Measurements from ENCODE around the gene GAGE12C. TPM values are rescaled to one million over a fixed set of nuclear protein-coding genes. Genes with fewer than 3 reads are reported as not detected.
"Not testable (repeated sequence)": the region's sequence is repeated elsewhere in the genome, so short reads cannot be mapped to it uniquely, and the experiment has no call there.

The GAGE12C gene, protein sequence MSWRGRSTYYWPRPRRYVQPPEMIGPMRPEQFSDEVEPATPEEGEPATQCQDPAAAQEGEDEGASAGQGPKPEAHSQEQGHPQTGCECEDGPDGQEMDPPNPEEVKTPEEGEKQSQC
- total RNA-seq, result not detected
- not detected for polyA plus RNA-seq
- long read RNA-seq, donor 1, result 0 reads
- long read RNA-seq, donor 2, result 0 reads
- long read RNA-seq, donor 3, result 0 reads
- long read RNA-seq, donor 4, result 0 reads
- long read RNA-seq, donor 5, result 0 reads

DNA sequence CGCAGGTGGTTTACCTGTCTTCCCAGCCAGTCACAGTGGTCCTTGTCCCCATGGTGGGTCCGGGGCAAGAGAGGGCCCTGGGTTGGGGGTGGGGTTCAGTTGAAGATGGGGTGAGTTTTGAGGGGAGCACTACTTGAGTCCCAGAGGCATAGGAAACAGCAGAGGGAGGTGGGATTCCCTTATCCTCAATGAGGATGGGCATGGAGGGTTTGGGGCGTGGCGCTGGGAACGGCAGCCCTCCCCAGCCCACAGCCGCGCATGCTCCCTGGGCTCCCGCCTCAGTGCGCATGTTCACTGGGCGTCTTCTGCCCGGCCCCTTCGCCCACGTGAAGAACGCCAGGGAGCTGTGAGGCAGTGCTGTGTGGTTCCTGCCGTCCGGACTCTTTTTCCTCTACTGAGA is at the start of gene GAGE12C:
TSS of gene GAGE12C (plus strand) at position 301 of the 400 bp plus-strand sequence. CDS start 1,155 bp downstream, outside the sequence.
- ATAC-seq (ENCODE audit: insufficient read depth, low FRiP score), result not testable (repeated sequence)

DNA sequence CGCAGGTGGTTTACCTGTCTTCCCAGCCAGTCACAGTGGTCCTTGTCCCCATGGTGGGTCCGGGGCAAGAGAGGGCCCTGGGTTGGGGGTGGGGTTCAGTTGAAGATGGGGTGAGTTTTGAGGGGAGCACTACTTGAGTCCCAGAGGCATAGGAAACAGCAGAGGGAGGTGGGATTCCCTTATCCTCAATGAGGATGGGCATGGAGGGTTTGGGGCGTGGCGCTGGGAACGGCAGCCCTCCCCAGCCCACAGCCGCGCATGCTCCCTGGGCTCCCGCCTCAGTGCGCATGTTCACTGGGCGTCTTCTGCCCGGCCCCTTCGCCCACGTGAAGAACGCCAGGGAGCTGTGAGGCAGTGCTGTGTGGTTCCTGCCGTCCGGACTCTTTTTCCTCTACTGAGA is 9.5 kb downstream of the GAGE12C start, which contains the start of gene GAGE12D:
TSS of gene GAGE12D (plus strand) at position 301 of the 400 bp plus-strand sequence. CDS start 1,155 bp downstream, outside the sequence.
- WGBS, 2 donors, result no CpG with 5 or more reads among the region's 16 CpGs

More for the DNA sequence above, at the start of gene GAGE12C:
- DNase-seq; H3K9ac ChIP-seq (ENCODE audit: insufficient read depth in 1 of 2, low read length in 2 of 2); H3K4me3 ChIP-seq; H3K36me3 ChIP-seq (ENCODE audit: control insufficient read depth in 4 of 4, insufficient read depth in 4 of 4, low read length in 4 of 4); H3K27ac ChIP-seq (ENCODE audit: low read depth in 1 of 2, low read length in 1 of 2); H3K4me1 ChIP-seq (ENCODE audit: control insufficient read depth in 5 of 5, insufficient read depth in 5 of 5, low read length in 5 of 5); H3K27me3 ChIP-seq (ENCODE audit: control insufficient read depth in 3 of 3, insufficient read depth in 3 of 3, low read length in 2 of 3); H3K9me3 ChIP-seq (ENCODE audit: control insufficient read depth in 4 of 4, insufficient read depth in 3 of 4, low read length in 3 of 4): not testable (repeated sequence)
- WGBS, 2 donors, result no CpG with 5 or more reads among the region's 16 CpGs

DNA sequence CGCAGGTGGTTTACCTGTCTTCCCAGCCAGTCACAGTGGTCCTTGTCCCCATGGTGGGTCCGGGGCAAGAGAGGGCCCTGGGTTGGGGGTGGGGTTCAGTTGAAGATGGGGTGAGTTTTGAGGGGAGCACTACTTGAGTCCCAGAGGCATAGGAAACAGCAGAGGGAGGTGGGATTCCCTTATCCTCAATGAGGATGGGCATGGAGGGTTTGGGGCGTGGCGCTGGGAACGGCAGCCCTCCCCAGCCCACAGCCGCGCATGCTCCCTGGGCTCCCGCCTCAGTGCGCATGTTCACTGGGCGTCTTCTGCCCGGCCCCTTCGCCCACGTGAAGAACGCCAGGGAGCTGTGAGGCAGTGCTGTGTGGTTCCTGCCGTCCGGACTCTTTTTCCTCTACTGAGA is 19.0 kb downstream of the GAGE12C start, which contains the start of gene GAGE12E:
TSS of gene GAGE12E (plus strand) at position 301 of the 400 bp plus-strand sequence. CDS start 1,155 bp downstream, outside the sequence.
- not testable (repeated sequence) for H3K27me3 ChIP-seq (ENCODE audit: control insufficient read depth in 3 of 3, insufficient read depth in 3 of 3, low read length in 2 of 3); ATAC-seq (ENCODE audit: insufficient read depth, low FRiP score); H3K4me3 ChIP-seq; H3K27ac ChIP-seq (ENCODE audit: low read depth in 1 of 2, low read length in 1 of 2); H3K9ac ChIP-seq (ENCODE audit: insufficient read depth in 1 of 2, low read length in 2 of 2); H3K36me3 ChIP-seq (ENCODE audit: control insufficient read depth in 4 of 4, insufficient read depth in 4 of 4, low read length in 4 of 4); H3K9me3 ChIP-seq (ENCODE audit: control insufficient read depth in 4 of 4, insufficient read depth in 3 of 4, low read length in 3 of 4); DNase-seq; H3K4me1 ChIP-seq (ENCODE audit: control insufficient read depth in 5 of 5, insufficient read depth in 5 of 5, low read length in 5 of 5)
- WGBS, 2 donors, result no CpG with 5 or more reads among the region's 16 CpGs

More for the DNA sequence above, 9.5 kb downstream of the GAGE12C start, which contains the start of gene GAGE12D:
- not testable (repeated sequence) for H3K36me3 ChIP-seq (ENCODE audit: control insufficient read depth in 4 of 4, insufficient read depth in 4 of 4, low read length in 4 of 4); H3K4me3 ChIP-seq; DNase-seq; H3K9me3 ChIP-seq (ENCODE audit: control insufficient read depth in 4 of 4, insufficient read depth in 3 of 4, low read length in 3 of 4); H3K9ac ChIP-seq (ENCODE audit: insufficient read depth in 1 of 2, low read length in 2 of 2); H3K27me3 ChIP-seq (ENCODE audit: control insufficient read depth in 3 of 3, insufficient read depth in 3 of 3, low read length in 2 of 3); H3K27ac ChIP-seq (ENCODE audit: low read depth in 1 of 2, low read length in 1 of 2); ATAC-seq (ENCODE audit: insufficient read depth, low FRiP score); H3K4me1 ChIP-seq (ENCODE audit: control insufficient read depth in 5 of 5, insufficient read depth in 5 of 5, low read length in 5 of 5)

DNA sequence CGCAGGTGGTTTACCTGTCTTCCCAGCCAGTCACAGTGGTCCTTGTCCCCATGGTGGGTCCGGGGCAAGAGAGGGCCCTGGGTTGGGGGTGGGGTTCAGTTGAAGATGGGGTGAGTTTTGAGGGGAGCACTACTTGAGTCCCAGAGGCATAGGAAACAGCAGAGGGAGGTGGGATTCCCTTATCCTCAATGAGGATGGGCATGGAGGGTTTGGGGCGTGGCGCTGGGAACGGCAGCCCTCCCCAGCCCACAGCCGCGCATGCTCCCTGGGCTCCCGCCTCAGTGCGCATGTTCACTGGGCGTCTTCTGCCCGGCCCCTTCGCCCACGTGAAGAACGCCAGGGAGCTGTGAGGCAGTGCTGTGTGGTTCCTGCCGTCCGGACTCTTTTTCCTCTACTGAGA is 28.6 kb downstream of the GAGE12C start, which contains the start of gene GAGE12F:
TSS of gene GAGE12F (plus strand) at position 301 of the 400 bp plus-strand sequence. CDS start 1,155 bp downstream, outside the sequence.
- not testable (repeated sequence) for ATAC-seq (ENCODE audit: insufficient read depth, low FRiP score); H3K36me3 ChIP-seq (ENCODE audit: control insufficient read depth in 4 of 4, insufficient read depth in 4 of 4, low read length in 4 of 4); H3K9me3 ChIP-seq (ENCODE audit: control insufficient read depth in 4 of 4, insufficient read depth in 3 of 4, low read length in 3 of 4); H3K27me3 ChIP-seq (ENCODE audit: control insufficient read depth in 3 of 3, insufficient read depth in 3 of 3, low read length in 2 of 3); H3K4me3 ChIP-seq; H3K27ac ChIP-seq (ENCODE audit: low read depth in 1 of 2, low read length in 1 of 2); DNase-seq; H3K9ac ChIP-seq (ENCODE audit: insufficient read depth in 1 of 2, low read length in 2 of 2); H3K4me1 ChIP-seq (ENCODE audit: control insufficient read depth in 5 of 5, insufficient read depth in 5 of 5, low read length in 5 of 5)
- WGBS, 2 donors, result no CpG with 5 or more reads among the region's 16 CpGs

DNA sequence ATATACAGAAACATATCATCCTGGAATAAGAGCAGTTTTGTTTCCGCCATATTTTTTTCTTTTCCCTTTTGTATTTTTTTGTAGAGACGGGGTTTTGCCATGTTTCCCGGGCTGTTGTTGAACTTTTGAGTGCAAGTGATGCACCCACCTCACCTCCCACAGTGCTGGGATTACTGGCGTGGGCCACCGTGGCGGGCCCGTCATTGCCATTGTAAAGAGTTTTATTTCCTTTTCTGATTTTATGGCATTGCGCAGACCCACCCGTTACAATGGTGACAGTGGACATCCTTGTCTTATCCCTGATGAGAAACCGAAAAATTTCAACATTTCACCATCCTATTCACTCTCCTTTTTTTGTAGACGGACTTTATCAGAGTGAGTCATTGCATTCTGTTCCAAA is 36.8 kb downstream of the GAGE12C start:
- not testable (repeated sequence) for H3K9ac ChIP-seq (ENCODE audit: insufficient read depth in 1 of 2, low read length in 2 of 2); H3K4me3 ChIP-seq; ATAC-seq (ENCODE audit: insufficient read depth, low FRiP score); H3K27me3 ChIP-seq (ENCODE audit: control insufficient read depth in 3 of 3, insufficient read depth in 3 of 3, low read length in 2 of 3); H3K36me3 ChIP-seq (ENCODE audit: control insufficient read depth in 4 of 4, insufficient read depth in 4 of 4, low read length in 4 of 4); H3K27ac ChIP-seq (ENCODE audit: low read depth in 1 of 2, low read length in 1 of 2); H3K4me1 ChIP-seq (ENCODE audit: control insufficient read depth in 5 of 5, insufficient read depth in 5 of 5, low read length in 5 of 5); H3K9me3 ChIP-seq (ENCODE audit: control insufficient read depth in 4 of 4, insufficient read depth in 3 of 4, low read length in 3 of 4); DNase-seq
- WGBS, 2 donors, result no CpG with 5 or more reads among the region's 11 CpGs

DNA sequence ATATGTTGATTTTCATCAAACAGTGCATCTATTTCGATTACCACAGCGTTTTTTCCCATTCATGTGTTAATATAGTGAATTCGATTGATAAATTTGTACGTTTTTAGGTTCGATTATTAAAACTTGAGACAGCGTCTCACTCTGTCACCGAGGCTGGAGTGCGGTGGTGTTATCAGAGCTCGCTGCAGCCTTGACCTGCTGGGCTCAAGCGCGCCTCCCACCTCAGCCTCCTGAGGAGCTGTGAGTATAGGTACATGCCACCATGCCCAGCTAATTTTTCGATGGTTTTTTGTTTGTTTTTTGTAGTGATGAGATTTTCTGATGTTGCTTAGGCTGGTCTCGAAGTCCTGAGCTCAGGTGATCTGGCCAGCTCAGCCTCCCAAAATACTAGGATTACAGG is 37.2 kb downstream of the GAGE12C start:
- WGBS, 2 donors, result no CpG with 5 or more reads among the region's 13 CpGs
- H3K4me3 ChIP-seq, result not testable (repeated sequence)

DNA sequence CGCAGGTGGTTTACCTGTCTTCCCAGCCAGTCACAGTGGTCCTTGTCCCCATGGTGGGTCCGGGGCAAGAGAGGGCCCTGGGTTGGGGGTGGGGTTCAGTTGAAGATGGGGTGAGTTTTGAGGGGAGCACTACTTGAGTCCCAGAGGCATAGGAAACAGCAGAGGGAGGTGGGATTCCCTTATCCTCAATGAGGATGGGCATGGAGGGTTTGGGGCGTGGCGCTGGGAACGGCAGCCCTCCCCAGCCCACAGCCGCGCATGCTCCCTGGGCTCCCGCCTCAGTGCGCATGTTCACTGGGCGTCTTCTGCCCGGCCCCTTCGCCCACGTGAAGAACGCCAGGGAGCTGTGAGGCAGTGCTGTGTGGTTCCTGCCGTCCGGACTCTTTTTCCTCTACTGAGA is 38.1 kb downstream of the GAGE12C start, which contains the start of gene GAGE12G:
TSS of gene GAGE12G (plus strand) at position 301 of the 400 bp plus-strand sequence. CDS start 1,155 bp downstream, outside the sequence.
- H3K27me3 ChIP-seq (ENCODE audit: control insufficient read depth in 3 of 3, insufficient read depth in 3 of 3, low read length in 2 of 3); H3K36me3 ChIP-seq (ENCODE audit: control insufficient read depth in 4 of 4, insufficient read depth in 4 of 4, low read length in 4 of 4); H3K4me1 ChIP-seq (ENCODE audit: control insufficient read depth in 5 of 5, insufficient read depth in 5 of 5, low read length in 5 of 5); DNase-seq; H3K4me3 ChIP-seq; H3K9ac ChIP-seq (ENCODE audit: insufficient read depth in 1 of 2, low read length in 2 of 2); ATAC-seq (ENCODE audit: insufficient read depth, low FRiP score); H3K9me3 ChIP-seq (ENCODE audit: control insufficient read depth in 4 of 4, insufficient read depth in 3 of 4, low read length in 3 of 4); H3K27ac ChIP-seq (ENCODE audit: low read depth in 1 of 2, low read length in 1 of 2): not testable (repeated sequence)
- no CpG with 5 or more reads among the region's 16 CpGs for WGBS, 2 donors

More for the DNA sequence above, 37.2 kb downstream of the GAGE12C start:
- H3K36me3 ChIP-seq (ENCODE audit: control insufficient read depth in 4 of 4, insufficient read depth in 4 of 4, low read length in 4 of 4); H3K27me3 ChIP-seq (ENCODE audit: control insufficient read depth in 3 of 3, insufficient read depth in 3 of 3, low read length in 2 of 3); H3K27ac ChIP-seq (ENCODE audit: low read depth in 1 of 2, low read length in 1 of 2); ATAC-seq (ENCODE audit: insufficient read depth, low FRiP score); H3K4me1 ChIP-seq (ENCODE audit: control insufficient read depth in 5 of 5, insufficient read depth in 5 of 5, low read length in 5 of 5); H3K9ac ChIP-seq (ENCODE audit: insufficient read depth in 1 of 2, low read length in 2 of 2); H3K9me3 ChIP-seq (ENCODE audit: control insufficient read depth in 4 of 4, insufficient read depth in 3 of 4, low read length in 3 of 4); DNase-seq: not testable (repeated sequence)

DNA sequence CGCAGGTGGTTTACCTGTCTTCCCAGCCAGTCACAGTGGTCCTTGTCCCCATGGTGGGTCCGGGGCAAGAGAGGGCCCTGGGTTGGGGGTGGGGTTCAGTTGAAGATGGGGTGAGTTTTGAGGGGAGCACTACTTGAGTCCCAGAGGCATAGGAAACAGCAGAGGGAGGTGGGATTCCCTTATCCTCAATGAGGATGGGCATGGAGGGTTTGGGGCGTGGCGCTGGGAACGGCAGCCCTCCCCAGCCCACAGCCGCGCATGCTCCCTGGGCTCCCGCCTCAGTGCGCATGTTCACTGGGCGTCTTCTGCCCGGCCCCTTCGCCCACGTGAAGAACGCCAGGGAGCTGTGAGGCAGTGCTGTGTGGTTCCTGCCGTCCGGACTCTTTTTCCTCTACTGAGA is 47.7 kb downstream of the GAGE12C start, which contains the start of gene GAGE12H:
TSS of gene GAGE12H (plus strand) at position 301 of the 400 bp plus-strand sequence. CDS start 1,155 bp downstream, outside the sequence.
- ATAC-seq (ENCODE audit: insufficient read depth, low FRiP score); H3K36me3 ChIP-seq (ENCODE audit: control insufficient read depth in 4 of 4, insufficient read depth in 4 of 4, low read length in 4 of 4); DNase-seq; H3K9ac ChIP-seq (ENCODE audit: insufficient read depth in 1 of 2, low read length in 2 of 2); H3K27me3 ChIP-seq (ENCODE audit: control insufficient read depth in 3 of 3, insufficient read depth in 3 of 3, low read length in 2 of 3); H3K9me3 ChIP-seq (ENCODE audit: control insufficient read depth in 4 of 4, insufficient read depth in 3 of 4, low read length in 3 of 4); H3K27ac ChIP-seq (ENCODE audit: low read depth in 1 of 2, low read length in 1 of 2); H3K4me1 ChIP-seq (ENCODE audit: control insufficient read depth in 5 of 5, insufficient read depth in 5 of 5, low read length in 5 of 5); H3K4me3 ChIP-seq: not testable (repeated sequence)
- WGBS, 2 donors, result no CpG with 5 or more reads among the region's 16 CpGs

Data from lung (tissue), 14 donors.